Ectodermal cell (in vitro differentiated cells): ENCODE measurements around the gene GALNT2.
A peak's percentile ranks its signal among the peaks of the same experiment; 100 is the strongest.

ENCODE experiments used
- H3K27ac ChIP-seq: 2 replicates; pipeline ENCODE4 v1.7.0; 2013; ENCODE audit warnings: mild to moderate bottlenecking, low read depth, low read length; ENCODE audit not compliant: insufficient read depth, poor library complexity, severe bottlenecking
- H3K27me3 ChIP-seq: 2 replicates; pipeline ENCODE4 v1.7.0; 2013; ENCODE audit warnings: mild to moderate bottlenecking, low read length; ENCODE audit not compliant: insufficient read depth, control insufficient read depth, poor library complexity, severe bottlenecking
- H3K36me3 ChIP-seq: one replicate; pipeline ENCODE4 v1.7.0; 2013; ENCODE audit warnings: low read length; ENCODE audit not compliant: control insufficient read depth, insufficient read depth
- H3K4me1 ChIP-seq: one replicate; pipeline ENCODE4 v1.7.0; 2013; ENCODE audit warnings: low read length; ENCODE audit not compliant: control insufficient read depth, insufficient read depth
- H3K4me3 ChIP-seq: 2 replicates; pipeline ENCODE4 v1.7.0; 2013; ENCODE audit warnings: low read depth, low read length, control low read depth; ENCODE audit not compliant: insufficient read depth
- H3K9me3 ChIP-seq: 2 replicates; pipeline ENCODE4 v1.7.0; 2013; ENCODE audit warnings: mild to moderate bottlenecking, low read length, moderate library complexity; ENCODE audit not compliant: control insufficient read depth
- WGBS, 2 experiments: methylation state at CpG; one replicate each; pipeline ENCODE4 v1.1.7; 2013; ENCODE audit warnings: missing lambda C conversion rate in 2 of 2; 5-methylcytosine and 5-hydroxymethylcytosine counted together

Gene GALNT2

DNA sequence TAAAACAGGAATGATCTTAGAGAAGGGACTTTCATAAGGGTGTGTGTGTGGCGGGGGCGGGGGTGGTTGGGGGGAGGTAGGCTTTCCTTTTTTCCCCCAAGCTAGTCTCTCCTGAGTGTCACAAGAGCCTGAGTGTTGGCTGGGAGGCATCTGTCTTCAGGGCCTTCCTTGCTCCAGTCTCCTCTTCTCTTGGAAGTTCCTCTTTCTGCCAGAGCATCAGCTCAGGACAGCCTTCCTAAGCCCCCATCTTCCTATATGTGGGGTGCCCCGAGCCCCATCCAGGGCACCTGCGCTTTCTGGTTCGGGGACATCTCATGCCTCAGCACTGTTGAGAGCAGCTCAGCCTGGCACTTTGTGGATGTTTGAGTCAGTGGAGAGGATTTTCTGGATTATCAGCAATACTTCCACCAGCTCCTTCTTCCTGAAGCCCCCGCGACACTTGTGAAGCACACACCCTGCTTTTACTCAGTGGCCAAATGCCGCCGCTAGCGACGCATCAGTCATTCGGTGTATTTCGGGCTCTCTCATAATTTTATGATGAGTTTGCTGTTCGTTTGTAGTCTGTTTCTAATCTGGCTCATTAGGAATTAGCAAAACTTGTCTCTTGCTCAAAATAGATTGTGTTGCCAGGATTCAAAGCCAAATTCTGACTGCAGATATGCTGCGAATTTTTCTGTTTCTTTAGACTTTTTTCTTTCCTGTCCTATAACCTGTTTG is 61.7 kb downstream of the GALNT2 start:
- H3K9me3 ChIP-seq = no peaks in the 10 kb centered on the region
- H3K4me1 ChIP-seq = peaks cover 40% of the 10 kb centered on the region
- no peak overlapping the region for H3K27ac ChIP-seq
- no peaks in the 10 kb centered on the region for H3K36me3 ChIP-seq
- no peaks in the 10 kb centered on the region for H3K27me3 ChIP-seq
- H3K4me3 ChIP-seq = no peak overlapping the region
- 91 to 92% methylated on average over 15 of the region's 15 CpGs for WGBS, 2 experiments

DNA sequence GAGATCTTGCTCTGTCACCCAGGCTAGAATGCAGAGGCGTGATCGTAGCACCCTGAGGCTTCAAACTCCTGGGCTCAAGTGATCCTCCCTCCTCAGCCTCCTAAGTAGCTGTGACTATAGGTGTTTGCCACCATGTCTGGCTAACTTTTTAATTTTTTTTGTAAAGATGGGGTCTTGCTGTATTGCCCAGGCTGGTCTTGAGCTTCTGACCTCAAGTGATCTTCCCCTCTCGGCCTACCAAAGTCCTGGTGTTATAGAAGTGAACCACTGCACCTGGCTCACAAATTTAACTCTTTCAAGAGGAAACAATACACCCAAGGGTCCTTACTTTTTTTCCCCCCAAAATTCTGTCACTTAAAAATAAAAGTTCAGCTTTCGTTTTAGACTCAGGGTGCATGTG is 62.3 kb downstream of the GALNT2 start:
- peaks cover 40% of the 10 kb centered on the region for H3K4me1 ChIP-seq
- H3K36me3 ChIP-seq = no peaks in the 10 kb centered on the region
- H3K27ac ChIP-seq = no peak overlapping the region
- 95 to 97% methylated on average over 4 of the region's 4 CpGs for WGBS, 2 experiments
- no peaks in the 10 kb centered on the region for H3K9me3 ChIP-seq
- H3K4me3 ChIP-seq = no peak overlapping the region
- H3K27me3 ChIP-seq = no peaks in the 10 kb centered on the region

DNA sequence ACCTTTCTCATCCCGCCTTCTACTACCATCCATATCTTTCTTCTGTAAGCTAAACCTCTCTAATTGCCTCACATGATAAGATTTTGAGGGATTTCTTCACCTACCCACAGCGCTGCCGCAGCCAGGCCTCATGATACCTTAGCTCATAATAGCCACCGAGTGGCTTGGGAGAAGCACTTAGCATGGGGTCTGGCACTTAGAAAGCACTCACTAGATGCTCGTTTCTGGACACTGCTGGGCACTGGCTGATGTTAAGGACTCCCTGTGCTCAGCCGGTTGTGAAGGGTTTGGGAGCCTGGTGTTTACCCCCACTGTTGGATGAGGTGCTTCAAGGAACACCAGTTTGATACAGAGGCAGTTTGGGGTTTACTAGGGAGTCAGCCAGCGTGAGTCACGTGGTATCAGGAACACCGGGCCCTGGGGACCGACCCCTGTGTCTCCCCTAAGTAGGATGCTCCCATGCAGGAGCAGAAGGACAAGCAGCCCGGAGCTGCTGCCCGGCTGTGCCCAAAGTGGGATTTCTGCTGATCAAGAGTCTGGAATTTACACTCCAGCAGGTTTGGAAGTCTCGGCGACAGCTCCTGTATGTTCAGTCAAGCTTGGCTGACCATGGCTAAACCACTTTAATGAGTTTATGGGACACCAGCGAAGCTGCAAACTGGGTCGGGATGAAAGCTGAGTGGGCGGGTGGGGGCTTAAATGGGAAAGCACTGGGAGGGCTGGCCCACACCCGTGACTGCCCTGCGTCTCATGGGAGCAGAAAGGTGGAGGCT is 63.3 kb downstream of the GALNT2 start:
- Histone ChIP-seq H3K27me3 (no peaks in the 10 kb centered on the region), H3K4me1 (peaks cover 40% of the 10 kb centered on the region), H3K9me3 (no peaks in the 10 kb centered on the region), H3K4me3 (no peak overlapping the region), H3K36me3 (no peaks in the 10 kb centered on the region), H3K27ac (peak overlapping the region; percentile 23)
- 79 to 82% methylated on average over 19 of the region's 19 CpGs for WGBS, 2 experiments

DNA sequence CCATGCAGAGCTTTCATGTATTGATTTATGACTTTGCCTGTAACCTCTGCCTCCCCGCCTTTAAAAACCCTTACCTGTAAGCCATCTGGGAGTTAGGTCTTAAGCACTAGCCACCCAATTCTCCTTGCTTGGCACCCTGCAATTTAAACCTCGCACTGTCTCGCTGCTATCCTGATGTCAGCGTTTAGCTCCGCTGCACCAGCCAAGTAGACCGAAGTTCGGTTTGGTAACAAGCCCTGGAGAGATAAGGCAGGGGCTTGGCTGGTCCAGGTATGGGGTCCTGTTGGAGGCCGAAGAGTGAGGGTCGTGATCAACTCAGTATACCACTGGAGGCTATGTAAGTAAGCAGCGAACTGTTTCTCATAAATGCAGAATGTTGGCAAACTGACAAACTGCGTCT is 64.4 kb downstream of the GALNT2 start:
- Histone ChIP-seq H3K9me3 (no peaks in the 10 kb centered on the region), H3K4me1 (peaks cover 34% of the 10 kb centered on the region), H3K27me3 (no peaks in the 10 kb centered on the region), H3K4me3 (no peak overlapping the region), H3K36me3 (no peaks in the 10 kb centered on the region), H3K27ac (no peak overlapping the region)
- 95 to 96% methylated on average over 11 of the region's 11 CpGs for WGBS, 2 experiments

DNA sequence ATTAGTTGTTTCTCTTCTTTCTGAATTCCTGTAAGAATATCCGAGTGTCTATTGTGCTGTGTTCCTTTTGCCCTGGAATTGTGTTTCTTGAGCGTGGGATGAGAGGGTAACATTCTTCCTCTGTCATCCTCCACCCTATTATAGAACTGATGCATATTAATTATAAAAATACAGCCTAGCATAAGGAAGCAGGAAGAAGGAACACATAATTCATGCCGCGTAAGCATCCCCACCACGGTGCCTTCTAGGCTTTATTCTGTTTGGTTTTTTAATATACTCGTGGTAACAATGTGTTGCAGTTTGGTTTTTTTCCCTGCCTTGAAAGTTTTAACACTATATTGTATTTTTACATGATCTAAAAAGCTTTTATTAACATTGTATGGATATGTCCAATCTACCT is 65.7 kb downstream of the GALNT2 start:
- no peak overlapping the region for H3K4me3 ChIP-seq
- H3K36me3 ChIP-seq = no peaks in the 10 kb centered on the region
- peaks cover 30% of the 10 kb centered on the region for H3K4me1 ChIP-seq
- H3K27ac ChIP-seq = no peak overlapping the region
- no peaks in the 10 kb centered on the region for H3K9me3 ChIP-seq
- no peaks in the 10 kb centered on the region for H3K27me3 ChIP-seq
- 96 to 98% methylated on average over 3 to 6 of the region's 6 CpGs for WGBS, 2 experiments

DNA sequence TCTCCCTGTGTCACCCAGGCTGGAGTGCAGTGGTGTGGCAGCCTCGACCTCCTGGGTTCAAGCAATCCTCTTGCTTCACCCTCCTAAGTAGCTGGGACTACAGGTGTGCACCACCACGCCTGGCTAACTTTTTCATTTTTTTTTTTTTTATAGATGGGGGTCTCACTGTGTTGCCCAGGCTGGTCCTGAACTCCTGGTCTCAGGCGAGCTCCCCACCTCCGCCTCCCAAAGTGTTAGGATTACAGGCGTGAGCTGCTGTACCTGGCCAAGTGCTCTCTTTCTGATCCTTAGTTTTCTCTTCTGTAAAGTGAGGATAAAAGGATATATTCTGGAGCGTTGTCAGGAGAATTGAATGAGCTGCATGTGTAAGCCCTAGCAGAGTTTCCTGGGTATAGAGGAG is 68.7 kb downstream of the GALNT2 start:
- H3K4me1 ChIP-seq = peaks cover 21% of the 10 kb centered on the region
- H3K4me3 ChIP-seq = no peak overlapping the region
- 89 to 94% methylated on average over 6 of the region's 6 CpGs for WGBS, 2 experiments
- no peaks in the 10 kb centered on the region for H3K9me3 ChIP-seq
- no peaks in the 10 kb centered on the region for H3K36me3 ChIP-seq
- no peak overlapping the region for H3K27ac ChIP-seq
- H3K27me3 ChIP-seq = no peaks in the 10 kb centered on the region

DNA sequence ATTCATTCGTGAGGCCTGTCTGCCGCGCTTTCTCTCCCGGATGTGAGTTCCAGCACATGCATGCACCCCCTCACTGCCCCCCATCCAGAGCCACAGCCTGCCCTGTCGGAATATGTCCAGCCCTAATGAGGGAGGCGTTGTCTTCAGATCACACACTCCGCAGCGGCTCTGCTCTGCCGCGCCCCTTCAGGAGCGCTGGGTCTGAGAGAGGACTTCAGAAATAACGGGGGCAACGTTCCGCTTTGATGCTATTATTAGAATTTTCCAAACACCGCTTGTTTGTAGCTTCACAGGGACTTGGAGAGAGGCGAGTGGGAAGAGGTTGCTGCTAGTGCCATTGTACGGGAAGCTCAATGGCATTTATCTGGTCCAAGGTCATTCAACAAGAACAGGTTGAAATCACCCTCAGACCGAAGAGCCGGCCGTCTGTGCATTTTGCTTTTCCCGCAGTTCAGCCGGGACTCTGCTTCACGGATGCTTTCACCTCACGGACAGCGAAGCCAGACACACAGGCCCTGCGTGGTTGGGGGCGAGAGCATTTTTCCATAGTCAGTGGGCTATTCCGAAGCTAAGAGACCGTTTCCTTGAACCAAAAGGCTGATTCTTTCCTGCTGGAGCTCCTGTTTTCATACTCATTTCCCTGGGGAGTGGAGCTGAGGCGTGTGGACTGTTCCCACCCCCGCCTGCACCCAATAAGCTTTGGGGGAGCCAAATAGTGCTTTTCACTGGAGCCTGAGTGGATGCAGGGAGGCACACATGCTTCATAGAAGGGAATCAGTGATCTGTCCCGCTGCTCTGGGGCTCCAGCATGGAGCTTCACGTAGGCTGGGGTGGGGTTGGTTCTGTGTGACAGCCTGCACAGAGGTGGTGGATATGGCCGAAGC is 69.7 kb downstream of the GALNT2 start:
- WGBS, 2 experiments = 89% methylated on average over 34 of the region's 34 CpGs
- H3K36me3 ChIP-seq = no peaks in the 10 kb centered on the region
- H3K27me3 ChIP-seq = no peaks in the 10 kb centered on the region
- H3K27ac ChIP-seq = no peak overlapping the region
- H3K4me1 ChIP-seq = peaks cover 25% of the 10 kb centered on the region
- H3K9me3 ChIP-seq = no peaks in the 10 kb centered on the region
- H3K4me3 ChIP-seq = no peak overlapping the region

DNA sequence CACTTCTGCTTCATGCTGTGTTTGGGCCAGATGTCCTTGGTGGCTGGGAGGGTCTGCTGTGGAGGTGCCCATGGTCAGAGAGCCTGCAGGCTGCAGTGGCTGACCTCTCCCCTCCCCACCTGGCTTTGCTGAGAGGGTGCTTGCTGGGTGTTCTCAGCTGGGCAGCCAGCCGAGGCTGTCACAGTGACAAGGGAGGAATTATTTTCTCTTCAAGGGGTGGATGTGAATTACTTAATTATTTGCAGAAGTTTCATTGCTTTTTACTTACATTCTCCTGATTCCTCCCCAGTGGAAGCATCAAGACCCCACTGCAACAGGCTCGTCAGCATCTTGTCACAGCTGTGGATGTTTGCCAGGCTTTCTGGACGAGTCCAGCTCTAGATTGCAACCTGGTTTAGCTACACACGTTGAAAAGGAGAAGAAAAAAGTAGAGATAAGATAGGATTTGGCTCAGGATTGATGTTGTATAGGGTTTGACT is 70.3 kb downstream of the GALNT2 start:
- H3K36me3 ChIP-seq = no peaks in the 10 kb centered on the region
- no peak overlapping the region for H3K27ac ChIP-seq
- H3K9me3 ChIP-seq = no peaks in the 10 kb centered on the region
- 84 to 96% methylated on average over 3 to 4 of the region's 4 CpGs for WGBS, 2 experiments
- H3K4me1 ChIP-seq = peaks cover 31% of the 10 kb centered on the region
- no peak overlapping the region for H3K4me3 ChIP-seq
- no peaks in the 10 kb centered on the region for H3K27me3 ChIP-seq

DNA sequence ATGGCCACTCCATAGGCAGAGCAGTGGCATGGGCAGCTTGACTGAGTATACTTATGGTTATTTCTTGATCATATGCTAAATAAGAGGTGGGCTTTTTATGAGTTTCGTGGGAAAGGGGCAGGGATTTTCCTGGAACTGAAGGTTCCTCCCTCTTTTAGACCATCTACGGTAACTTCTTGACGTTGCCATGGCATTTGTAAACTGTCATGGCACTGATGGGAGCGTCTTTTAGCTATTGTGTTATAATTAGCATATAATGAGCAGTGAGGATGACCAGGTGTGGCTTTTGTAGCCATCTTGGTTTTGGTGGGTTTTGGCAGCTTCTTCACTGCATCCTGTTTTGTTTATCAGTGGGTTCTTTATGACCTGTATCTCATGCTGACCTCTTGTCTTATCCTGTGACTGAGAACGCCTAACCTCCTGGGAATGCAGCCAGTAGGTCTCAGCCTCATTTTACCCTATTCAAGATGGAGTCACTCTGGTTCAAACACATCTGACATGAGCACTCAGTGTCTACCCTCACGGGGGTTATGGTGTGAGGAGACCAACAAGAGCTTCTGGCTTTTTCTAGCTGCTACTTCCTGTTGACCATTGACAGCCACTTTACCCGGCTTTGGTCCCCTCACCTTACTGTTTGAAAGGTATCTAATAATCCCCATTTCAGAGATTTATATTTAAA is 71.7 kb downstream of the GALNT2 start:
- 92 to 98% methylated on average over 7 of the region's 7 CpGs for WGBS, 2 experiments
- Histone ChIP-seq H3K36me3 (no peaks in the 10 kb centered on the region), H3K4me1 (peaks cover 42% of the 10 kb centered on the region), H3K4me3 (no peak overlapping the region), H3K27ac (no peak overlapping the region), H3K27me3 (no peaks in the 10 kb centered on the region), H3K9me3 (no peaks in the 10 kb centered on the region)
